RWPE1 (cell line): ENCODE data around the gene ATP8A1.

ENCODE experiments used
- CTCF ChIA-PET: fragments of 350-600 bp; sonication (Branson Sonifier 250); formaldehyde crosslinking; extraction: SDS; loops from one replicate; lab custom pipeline; 2021; lab: Yijun Ruan, JAX
- POLR2A ChIA-PET: fragments of 400-600 bp; formaldehyde crosslinking; extraction: SDS; loops from one replicate; lab custom pipeline; 2020; ENCODE audit warnings: antibody characterized with exemption; ENCODE audit not compliant: low non-redundant PET; lab: Yijun Ruan, JAX
- DNase-seq: peaks from one replicate; pipeline ENCODE4 v3.0.0; 2012; ENCODE audit warnings: low spot score
- H3K27ac ChIP-seq: fragments of 450-650 bp; 2 replicates; pipeline ENCODE4 v1.5.1; 2017
- TF ChIP-seq, protein P1 (sequence below): fragments of 450-650 bp; conservative IDR thresholded peaks from 2 replicates; pipeline ENCODE4 v1.5.1; 2017; ENCODE audit warnings: low read depth, mild to moderate bottlenecking

The ATP8A1 gene

GRCh38 chr4:42396361-42396751, 260.5 kb downstream of the ATP8A1 start:
- TF ChIP-seq, protein P1, sequence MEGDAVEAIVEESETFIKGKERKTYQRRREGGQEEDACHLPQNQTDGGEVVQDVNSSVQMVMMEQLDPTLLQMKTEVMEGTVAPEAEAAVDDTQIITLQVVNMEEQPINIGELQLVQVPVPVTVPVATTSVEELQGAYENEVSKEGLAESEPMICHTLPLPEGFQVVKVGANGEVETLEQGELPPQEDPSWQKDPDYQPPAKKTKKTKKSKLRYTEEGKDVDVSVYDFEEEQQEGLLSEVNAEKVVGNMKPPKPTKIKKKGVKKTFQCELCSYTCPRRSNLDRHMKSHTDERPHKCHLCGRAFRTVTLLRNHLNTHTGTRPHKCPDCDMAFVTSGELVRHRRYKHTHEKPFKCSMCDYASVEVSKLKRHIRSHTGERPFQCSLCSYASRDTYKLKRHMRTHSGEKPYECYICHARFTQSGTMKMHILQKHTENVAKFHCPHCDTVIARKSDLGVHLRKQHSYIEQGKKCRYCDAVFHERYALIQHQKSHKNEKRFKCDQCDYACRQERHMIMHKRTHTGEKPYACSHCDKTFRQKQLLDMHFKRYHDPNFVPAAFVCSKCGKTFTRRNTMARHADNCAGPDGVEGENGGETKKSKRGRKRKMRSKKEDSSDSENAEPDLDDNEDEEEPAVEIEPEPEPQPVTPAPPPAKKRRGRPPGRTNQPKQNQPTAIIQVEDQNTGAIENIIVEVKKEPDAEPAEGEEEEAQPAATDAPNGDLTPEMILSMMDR: no peak
- DNase-seq: no peak
- ChIA-PET POLR2A (no interaction called here), CTCF (interaction anchor here (0.5 to 0.7 kb wide), 4 partner anchors 140 to 575 kb away, joined by 3 to 4 read pairs (median 4); no protein-coding TSS in a partner anchor)
- no peak overlapping the region for H3K27ac ChIP-seq

DNA sequence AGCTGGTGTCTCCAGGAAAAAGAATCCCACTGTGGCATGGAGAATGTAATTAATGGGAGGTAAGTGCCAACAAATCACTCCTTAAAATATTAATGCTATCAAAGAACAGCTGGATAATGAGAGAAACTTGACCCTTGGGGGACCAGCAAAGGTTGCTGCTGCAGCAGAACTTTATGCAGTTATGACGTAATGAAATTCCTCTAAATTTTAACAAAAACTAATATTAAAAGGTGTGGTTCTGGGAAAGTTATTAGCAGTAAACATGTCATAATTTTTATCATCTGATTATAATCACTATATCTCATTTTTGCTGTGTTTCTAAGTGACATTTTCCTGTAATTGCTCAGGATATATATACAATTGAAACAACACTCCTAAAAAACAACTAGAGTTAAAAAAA, 261.3 kb downstream of the ATP8A1 start:
- ChIA-PET CTCF (no interaction called here), POLR2A (no interaction called here)
- TF ChIP-seq, protein P1: no peak
- no peak overlapping the region for H3K27ac ChIP-seq
- no peak for DNase-seq

DNA sequence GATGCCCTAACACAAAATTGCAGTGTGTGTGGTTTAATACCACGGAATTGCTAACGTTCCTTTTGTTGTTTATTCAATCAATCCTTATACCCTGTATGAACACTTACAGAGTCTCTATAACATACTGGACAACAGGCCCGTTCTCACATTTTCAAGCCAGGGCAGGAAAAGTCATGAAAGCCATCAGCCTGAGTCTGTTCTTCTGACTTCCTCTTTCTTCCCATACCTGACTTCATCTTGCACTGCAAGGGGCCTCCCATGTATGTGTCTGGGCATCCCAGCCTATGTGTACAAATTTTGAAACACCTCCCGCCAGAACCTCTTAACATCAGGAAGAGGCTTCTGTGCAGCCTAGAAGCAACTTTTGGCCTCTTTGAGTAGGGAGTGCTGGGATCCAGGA, 264.5 kb downstream of the ATP8A1 start:
- TF ChIP-seq, protein P1: no peak
- ChIA-PET CTCF (no interaction called here), POLR2A (no interaction called here)
- no peak overlapping the region for H3K27ac ChIP-seq
- DNase-seq: no peak

DNA sequence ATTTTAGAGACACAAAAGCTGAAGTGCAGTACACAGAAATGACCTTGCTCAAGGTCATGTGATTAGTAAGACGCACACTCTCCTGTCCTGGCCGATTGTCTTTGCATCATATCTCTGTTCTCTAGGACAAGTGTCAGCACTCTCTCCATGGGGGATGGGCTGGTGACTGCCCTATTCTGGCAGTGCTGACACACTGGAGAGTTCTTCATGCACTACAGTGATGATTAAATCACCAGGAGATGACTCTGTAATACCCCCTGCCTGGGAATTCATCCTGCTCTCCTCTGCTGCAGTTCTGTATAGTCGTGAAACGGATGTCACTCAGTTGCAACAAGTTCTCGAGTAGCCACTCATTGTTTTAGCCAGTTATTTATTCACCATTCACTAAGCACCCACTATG, 264.9 kb downstream of the ATP8A1 start:
- ChIA-PET POLR2A (no interaction called here), CTCF (no interaction called here)
- no peak overlapping the region for H3K27ac ChIP-seq
- TF ChIP-seq, protein P1: no peak
- DNase-seq: no peak

DNA sequence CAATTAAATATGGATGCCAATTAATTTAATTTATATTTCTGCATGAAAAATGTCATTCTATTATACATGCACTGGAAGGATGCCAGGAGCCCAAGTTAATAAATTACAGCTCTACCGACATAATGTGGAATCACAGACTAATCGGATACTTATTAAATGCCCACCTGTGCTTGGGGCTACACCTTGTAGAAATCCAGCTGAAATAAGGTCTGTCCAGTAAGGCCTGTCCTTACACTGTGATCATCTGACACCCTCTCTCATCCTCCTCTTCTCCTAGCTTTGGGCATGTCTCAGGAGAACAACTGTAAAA, 265.6 kb downstream of the ATP8A1 start:
- DNase-seq: no peak
- TF ChIP-seq, protein P1: no peak
- no peak overlapping the region for H3K27ac ChIP-seq
- POLR2A ChIA-PET: no interaction called here
- CTCF ChIA-PET: no interaction called here

- CTCF ChIA-PET: no interaction called here
- TF ChIP-seq, protein P1: no peak
Measured at GRCh38 chr4:42390622-42391354, 266.1 kb downstream of the ATP8A1 start.

More at GRCh38 chr4:42390622-42391354, 266.1 kb downstream of the ATP8A1 start:
- POLR2A ChIA-PET: no interaction called here
- no peak for DNase-seq
- H3K27ac ChIP-seq: no peak overlapping the region
